ENCODE data around the gene CD5L.

CD5L gene

GRCh38 chr1:157830887-157831286 is 10.7 kb downstream of the CD5L start:
- TF ChIP-seq, protein P1, sequence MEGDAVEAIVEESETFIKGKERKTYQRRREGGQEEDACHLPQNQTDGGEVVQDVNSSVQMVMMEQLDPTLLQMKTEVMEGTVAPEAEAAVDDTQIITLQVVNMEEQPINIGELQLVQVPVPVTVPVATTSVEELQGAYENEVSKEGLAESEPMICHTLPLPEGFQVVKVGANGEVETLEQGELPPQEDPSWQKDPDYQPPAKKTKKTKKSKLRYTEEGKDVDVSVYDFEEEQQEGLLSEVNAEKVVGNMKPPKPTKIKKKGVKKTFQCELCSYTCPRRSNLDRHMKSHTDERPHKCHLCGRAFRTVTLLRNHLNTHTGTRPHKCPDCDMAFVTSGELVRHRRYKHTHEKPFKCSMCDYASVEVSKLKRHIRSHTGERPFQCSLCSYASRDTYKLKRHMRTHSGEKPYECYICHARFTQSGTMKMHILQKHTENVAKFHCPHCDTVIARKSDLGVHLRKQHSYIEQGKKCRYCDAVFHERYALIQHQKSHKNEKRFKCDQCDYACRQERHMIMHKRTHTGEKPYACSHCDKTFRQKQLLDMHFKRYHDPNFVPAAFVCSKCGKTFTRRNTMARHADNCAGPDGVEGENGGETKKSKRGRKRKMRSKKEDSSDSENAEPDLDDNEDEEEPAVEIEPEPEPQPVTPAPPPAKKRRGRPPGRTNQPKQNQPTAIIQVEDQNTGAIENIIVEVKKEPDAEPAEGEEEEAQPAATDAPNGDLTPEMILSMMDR (IDR thresholded peaks at IDR 0.05; ENCODE audit: borderline replicate concordance, extremely low read depth, low read length, poor library complexity, severe bottlenecking): no peak
- TF ChIP-seq EZH2 (IDR thresholded peaks at IDR 0.05; ENCODE audit: borderline replicate concordance, low read depth, low read length, severe bottlenecking): no peak
- H4K20me1 ChIP-seq (ENCODE audit: insufficient read depth, low read length): no peaks in the 10 kb centered on the region
- H3K27ac ChIP-seq (ENCODE audit: low read length): no peak overlapping the region
- no peak overlapping the region for H3K9ac ChIP-seq (ENCODE audit: low read depth, low read length)
- no peak overlapping the region for H2AFZ ChIP-seq (ENCODE audit: low read depth, low read length)
- no peaks in the 10 kb centered on the region for H3K36me3 ChIP-seq (ENCODE audit: insufficient read depth, low read length)
- no peaks in the 10 kb centered on the region for H3K9me3 ChIP-seq (ENCODE audit: insufficient read depth, low read length, severe bottlenecking)
- ATAC-seq (ENCODE audit: insufficient read depth, low read depth): no peak
- no peak overlapping the region for H3K4me3 ChIP-seq (ENCODE audit: low read depth in 1 of 2, low read length in 2 of 2)
- H3K27me3 ChIP-seq (ENCODE audit: insufficient read depth, low read length, poor library complexity): peaks cover 16% of the 10 kb centered on the region
- no peak for DNase-seq
- no peaks in the 10 kb centered on the region for H3K79me2 ChIP-seq (ENCODE audit: insufficient read depth, low read length)
- H3K4me1 ChIP-seq (ENCODE audit: insufficient read depth, low read length): no peaks in the 10 kb centered on the region
- H3K4me2 ChIP-seq (ENCODE audit: insufficient read depth, low read length): no peak overlapping the region

DNA sequence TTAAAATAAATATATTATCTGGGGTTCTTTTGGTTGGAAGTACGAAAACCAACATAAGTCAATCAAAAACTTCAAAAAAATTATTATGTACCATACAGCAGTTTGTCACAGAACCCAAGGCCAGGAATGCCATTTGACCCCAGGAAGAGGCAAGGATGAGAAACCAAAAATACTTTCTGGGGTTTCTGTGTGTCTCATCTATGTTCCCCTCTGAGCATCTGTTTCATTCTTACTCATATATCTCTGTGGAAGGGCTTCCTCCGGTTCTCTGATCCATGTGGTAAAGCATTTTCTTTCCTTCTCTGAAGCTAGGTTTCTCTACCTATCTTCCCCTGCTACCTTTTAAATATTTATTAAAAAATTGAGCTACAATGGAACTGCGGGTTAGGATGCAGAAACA is 11.9 kb downstream of the CD5L start:
- TF ChIP-seq, protein P1 (IDR thresholded peaks at IDR 0.05; ENCODE audit: borderline replicate concordance, extremely low read depth, low read length, poor library complexity, severe bottlenecking): no peak
- no peak for TF ChIP-seq EZH2 (IDR thresholded peaks at IDR 0.05; ENCODE audit: borderline replicate concordance, low read depth, low read length, severe bottlenecking)
- Histone ChIP-seq H3K79me2 (ENCODE audit: insufficient read depth, low read length) (no peaks in the 10 kb centered on the region), H3K9me3 (ENCODE audit: insufficient read depth, low read length, severe bottlenecking) (no peaks in the 10 kb centered on the region), H3K4me1 (ENCODE audit: insufficient read depth, low read length) (no peaks in the 10 kb centered on the region), H4K20me1 (ENCODE audit: insufficient read depth, low read length) (no peaks in the 10 kb centered on the region), H3K27me3 (ENCODE audit: insufficient read depth, low read length, poor library complexity) (peaks cover 16% of the 10 kb centered on the region), H3K9ac (ENCODE audit: low read depth, low read length) (no peak overlapping the region), H3K4me3 (ENCODE audit: low read depth in 1 of 2, low read length in 2 of 2) (no peak overlapping the region), H2AFZ (ENCODE audit: low read depth, low read length) (no peak overlapping the region), H3K4me2 (ENCODE audit: insufficient read depth, low read length) (no peak overlapping the region), H3K36me3 (ENCODE audit: insufficient read depth, low read length) (no peaks in the 10 kb centered on the region), H3K27ac (ENCODE audit: low read length) (no peak overlapping the region)
- ATAC-seq (ENCODE audit: insufficient read depth, low read depth): no peak
- DNase-seq: no peak

GRCh38 chr1:157829210-157829609 is 12.4 kb downstream of the CD5L start:
- Histone ChIP-seq H3K4me2 (ENCODE audit: insufficient read depth, low read length) (no peak overlapping the region), H4K20me1 (ENCODE audit: insufficient read depth, low read length) (no peaks in the 10 kb centered on the region), H3K27ac (ENCODE audit: low read length) (no peak overlapping the region), H2AFZ (ENCODE audit: low read depth, low read length) (no peak overlapping the region), H3K27me3 (ENCODE audit: insufficient read depth, low read length, poor library complexity) (peaks cover 13% of the 10 kb centered on the region), H3K36me3 (ENCODE audit: insufficient read depth, low read length) (no peaks in the 10 kb centered on the region), H3K9ac (ENCODE audit: low read depth, low read length) (no peak overlapping the region), H3K9me3 (ENCODE audit: insufficient read depth, low read length, severe bottlenecking) (no peaks in the 10 kb centered on the region), H3K79me2 (ENCODE audit: insufficient read depth, low read length) (no peaks in the 10 kb centered on the region), H3K4me1 (ENCODE audit: insufficient read depth, low read length) (no peaks in the 10 kb centered on the region), H3K4me3 (ENCODE audit: low read depth in 1 of 2, low read length in 2 of 2) (no peak overlapping the region)
- TF ChIP-seq EZH2 (IDR thresholded peaks at IDR 0.05; ENCODE audit: borderline replicate concordance, low read depth, low read length, severe bottlenecking): no peak
- TF ChIP-seq, protein P1 (IDR thresholded peaks at IDR 0.05; ENCODE audit: borderline replicate concordance, extremely low read depth, low read length, poor library complexity, severe bottlenecking): no peak
- ATAC-seq (ENCODE audit: insufficient read depth, low read depth) (no peak), DNase-seq (no peak)

DNA sequence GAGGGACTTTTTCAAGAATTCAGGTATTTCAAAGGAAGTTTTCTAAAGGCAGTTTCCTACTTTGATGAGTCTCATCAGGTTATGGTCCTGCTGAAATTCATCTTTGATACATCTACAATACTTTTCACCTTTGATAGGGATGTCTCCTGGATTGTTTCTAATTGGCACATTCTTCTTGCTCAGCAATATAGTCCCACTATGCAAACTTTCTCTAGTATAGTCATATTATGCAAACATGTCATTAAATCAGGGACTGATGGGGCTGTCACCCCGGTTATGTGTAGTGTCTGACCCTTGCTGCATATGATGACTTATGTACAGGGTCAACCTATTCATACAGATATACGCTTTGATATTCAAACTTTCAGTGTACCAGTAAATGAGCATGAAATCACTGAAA is 21.3 kb downstream of the CD5L start:
- H3K4me2 ChIP-seq (ENCODE audit: insufficient read depth, low read length): no peak overlapping the region
- H3K4me3 ChIP-seq (ENCODE audit: low read depth in 1 of 2, low read length in 2 of 2): no peak overlapping the region
- no peaks in the 10 kb centered on the region for H4K20me1 ChIP-seq (ENCODE audit: insufficient read depth, low read length)
- H3K9ac ChIP-seq (ENCODE audit: low read depth, low read length): no peak overlapping the region
- no peaks in the 10 kb centered on the region for H3K4me1 ChIP-seq (ENCODE audit: insufficient read depth, low read length)
- no peak for TF ChIP-seq EZH2 (IDR thresholded peaks at IDR 0.05; ENCODE audit: borderline replicate concordance, low read depth, low read length, severe bottlenecking)
- TF ChIP-seq, protein P1 (IDR thresholded peaks at IDR 0.05; ENCODE audit: borderline replicate concordance, extremely low read depth, low read length, poor library complexity, severe bottlenecking): no peak
- no peak overlapping the region for H2AFZ ChIP-seq (ENCODE audit: low read depth, low read length)
- ATAC-seq (ENCODE audit: insufficient read depth, low read depth) (no peak), DNase-seq (no peak)
- no peaks in the 10 kb centered on the region for H3K36me3 ChIP-seq (ENCODE audit: insufficient read depth, low read length)
- H3K9me3 ChIP-seq (ENCODE audit: insufficient read depth, low read length, severe bottlenecking): no peaks in the 10 kb centered on the region
- H3K27me3 ChIP-seq (ENCODE audit: insufficient read depth, low read length, poor library complexity): peaks cover 3% of the 10 kb centered on the region
- no peak overlapping the region for H3K27ac ChIP-seq (ENCODE audit: low read length)
- H3K79me2 ChIP-seq (ENCODE audit: insufficient read depth, low read length): no peaks in the 10 kb centered on the region

Data from DND-41 (cell line).